ENCODE results near the gene PHKG2.

DNA sequence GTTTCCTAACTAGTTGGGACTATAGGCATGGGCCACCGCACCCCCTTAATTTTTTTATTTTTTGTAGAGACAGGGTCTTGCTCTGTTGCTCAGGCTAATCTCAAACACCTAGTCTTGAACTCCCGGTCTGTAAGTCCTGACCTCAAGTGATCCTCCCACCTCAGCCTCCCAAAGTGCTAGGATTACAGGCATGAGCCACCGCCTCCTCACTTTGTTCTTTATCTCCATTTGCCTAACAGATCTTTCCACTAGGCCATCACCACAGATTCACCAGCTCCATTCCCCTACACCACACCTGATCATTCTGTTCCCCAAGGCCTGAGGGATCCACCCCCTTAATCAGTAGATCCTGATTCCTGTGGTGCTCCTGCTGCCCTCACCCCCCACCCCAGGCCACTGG, 46.4 kb downstream of the PHKG2 start:
- TF ChIP-seq POLR2A (IDR thresholded peaks at IDR 0.05; ENCODE audit: low read length) (no peak), SMC3 (IDR thresholded peaks at IDR 0.05) (no peak), EP300 (IDR thresholded peaks at IDR 0.05) (no peak), TFCP2L1 (CRISPR knock-in tag; IDR thresholded peaks at IDR 0.05) (no peak)
- TF ChIP-seq, protein P1, sequence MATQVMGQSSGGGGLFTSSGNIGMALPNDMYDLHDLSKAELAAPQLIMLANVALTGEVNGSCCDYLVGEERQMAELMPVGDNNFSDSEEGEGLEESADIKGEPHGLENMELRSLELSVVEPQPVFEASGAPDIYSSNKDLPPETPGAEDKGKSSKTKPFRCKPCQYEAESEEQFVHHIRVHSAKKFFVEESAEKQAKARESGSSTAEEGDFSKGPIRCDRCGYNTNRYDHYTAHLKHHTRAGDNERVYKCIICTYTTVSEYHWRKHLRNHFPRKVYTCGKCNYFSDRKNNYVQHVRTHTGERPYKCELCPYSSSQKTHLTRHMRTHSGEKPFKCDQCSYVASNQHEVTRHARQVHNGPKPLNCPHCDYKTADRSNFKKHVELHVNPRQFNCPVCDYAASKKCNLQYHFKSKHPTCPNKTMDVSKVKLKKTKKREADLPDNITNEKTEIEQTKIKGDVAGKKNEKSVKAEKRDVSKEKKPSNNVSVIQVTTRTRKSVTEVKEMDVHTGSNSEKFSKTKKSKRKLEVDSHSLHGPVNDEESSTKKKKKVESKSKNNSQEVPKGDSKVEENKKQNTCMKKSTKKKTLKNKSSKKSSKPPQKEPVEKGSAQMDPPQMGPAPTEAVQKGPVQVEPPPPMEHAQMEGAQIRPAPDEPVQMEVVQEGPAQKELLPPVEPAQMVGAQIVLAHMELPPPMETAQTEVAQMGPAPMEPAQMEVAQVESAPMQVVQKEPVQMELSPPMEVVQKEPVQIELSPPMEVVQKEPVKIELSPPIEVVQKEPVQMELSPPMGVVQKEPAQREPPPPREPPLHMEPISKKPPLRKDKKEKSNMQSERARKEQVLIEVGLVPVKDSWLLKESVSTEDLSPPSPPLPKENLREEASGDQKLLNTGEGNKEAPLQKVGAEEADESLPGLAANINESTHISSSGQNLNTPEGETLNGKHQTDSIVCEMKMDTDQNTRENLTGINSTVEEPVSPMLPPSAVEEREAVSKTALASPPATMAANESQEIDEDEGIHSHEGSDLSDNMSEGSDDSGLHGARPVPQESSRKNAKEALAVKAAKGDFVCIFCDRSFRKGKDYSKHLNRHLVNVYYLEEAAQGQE (IDR thresholded peaks at IDR 0.05): no peak
- TF ChIP-seq, protein P2, sequence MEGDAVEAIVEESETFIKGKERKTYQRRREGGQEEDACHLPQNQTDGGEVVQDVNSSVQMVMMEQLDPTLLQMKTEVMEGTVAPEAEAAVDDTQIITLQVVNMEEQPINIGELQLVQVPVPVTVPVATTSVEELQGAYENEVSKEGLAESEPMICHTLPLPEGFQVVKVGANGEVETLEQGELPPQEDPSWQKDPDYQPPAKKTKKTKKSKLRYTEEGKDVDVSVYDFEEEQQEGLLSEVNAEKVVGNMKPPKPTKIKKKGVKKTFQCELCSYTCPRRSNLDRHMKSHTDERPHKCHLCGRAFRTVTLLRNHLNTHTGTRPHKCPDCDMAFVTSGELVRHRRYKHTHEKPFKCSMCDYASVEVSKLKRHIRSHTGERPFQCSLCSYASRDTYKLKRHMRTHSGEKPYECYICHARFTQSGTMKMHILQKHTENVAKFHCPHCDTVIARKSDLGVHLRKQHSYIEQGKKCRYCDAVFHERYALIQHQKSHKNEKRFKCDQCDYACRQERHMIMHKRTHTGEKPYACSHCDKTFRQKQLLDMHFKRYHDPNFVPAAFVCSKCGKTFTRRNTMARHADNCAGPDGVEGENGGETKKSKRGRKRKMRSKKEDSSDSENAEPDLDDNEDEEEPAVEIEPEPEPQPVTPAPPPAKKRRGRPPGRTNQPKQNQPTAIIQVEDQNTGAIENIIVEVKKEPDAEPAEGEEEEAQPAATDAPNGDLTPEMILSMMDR (IDR thresholded peaks at IDR 0.05): no peak
- TF ChIP-seq, protein P3, sequence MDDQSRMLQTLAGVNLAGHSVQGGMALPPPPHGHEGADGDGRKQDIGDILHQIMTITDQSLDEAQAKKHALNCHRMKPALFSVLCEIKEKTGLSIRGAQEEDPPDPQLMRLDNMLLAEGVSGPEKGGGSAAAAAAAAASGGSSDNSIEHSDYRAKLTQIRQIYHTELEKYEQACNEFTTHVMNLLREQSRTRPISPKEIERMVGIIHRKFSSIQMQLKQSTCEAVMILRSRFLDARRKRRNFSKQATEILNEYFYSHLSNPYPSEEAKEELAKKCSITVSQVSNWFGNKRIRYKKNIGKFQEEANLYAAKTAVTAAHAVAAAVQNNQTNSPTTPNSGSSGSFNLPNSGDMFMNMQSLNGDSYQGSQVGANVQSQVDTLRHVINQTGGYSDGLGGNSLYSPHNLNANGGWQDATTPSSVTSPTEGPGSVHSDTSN (IDR thresholded peaks at IDR 0.05): no peak

Data from A549 (cell line).